Activated T-helper 9 cell treated with anti-CD3 and anti-CD28 coated beads, Interleukin-2, amount 50 U/mL, for 16 hours (primary cell): Measurements from ENCODE around the gene LIPK.

Experiments used
- DNase-seq: peaks from one replicate; pipeline ENCODE4 v3.0.0-alpha.2; 2020; ENCODE audit warnings: low read depth

LIPK gene

DNA sequence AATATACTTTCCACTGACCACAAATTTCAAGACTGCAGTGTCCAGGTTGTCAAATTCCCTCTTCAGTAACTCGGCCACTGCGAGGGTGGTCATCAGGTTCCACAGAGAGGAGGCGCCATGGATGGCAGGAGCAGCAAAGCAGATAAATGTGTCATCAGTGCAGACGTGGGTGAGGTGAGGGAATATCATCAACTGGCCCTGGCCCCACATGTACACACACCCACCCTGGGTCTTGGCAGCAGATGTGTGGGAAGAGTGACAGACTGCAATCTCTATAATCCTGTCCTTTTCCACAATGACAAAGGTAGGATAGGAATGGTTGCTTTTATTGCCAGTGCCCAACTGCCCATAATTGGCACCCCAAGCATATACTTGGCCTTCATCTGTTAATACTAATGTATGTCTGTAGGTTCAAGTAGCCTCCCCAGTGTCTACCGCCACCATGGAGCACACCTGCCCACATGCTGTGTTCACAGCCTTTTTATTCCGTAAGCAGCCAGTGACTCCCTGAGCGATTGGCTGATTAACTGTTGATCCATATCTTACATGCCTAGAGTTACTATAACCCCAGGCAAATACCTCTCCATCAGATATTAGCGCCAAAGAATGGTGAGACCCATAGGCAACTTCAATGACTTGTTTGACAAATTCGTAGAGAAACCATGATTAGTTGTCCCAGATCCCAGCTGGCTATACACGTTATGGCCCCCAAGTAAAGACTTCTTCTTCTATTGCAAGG is 80.2 kb downstream of the LIPK start:
- DNase-seq, result no peak

DNA sequence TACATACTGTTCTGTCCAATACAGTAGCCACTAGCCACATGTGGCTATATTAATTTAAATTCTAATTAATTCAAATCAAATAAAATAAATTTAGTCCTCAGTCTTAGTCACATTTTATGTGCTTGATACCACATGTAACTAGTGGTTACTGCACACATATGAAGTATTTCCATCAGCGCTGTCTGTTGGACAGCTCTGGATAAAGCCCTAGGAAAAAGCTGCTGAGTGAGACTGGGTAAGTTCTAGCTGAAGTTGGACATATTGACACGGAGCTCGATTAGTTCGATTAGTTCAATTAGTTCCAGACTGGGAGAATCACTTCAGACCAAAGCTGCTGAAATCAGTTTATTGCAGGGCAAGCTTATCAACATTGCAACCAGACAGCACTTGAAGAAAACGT is 81.4 kb downstream of the LIPK start:
- DNase-seq, result no peak

DNA sequence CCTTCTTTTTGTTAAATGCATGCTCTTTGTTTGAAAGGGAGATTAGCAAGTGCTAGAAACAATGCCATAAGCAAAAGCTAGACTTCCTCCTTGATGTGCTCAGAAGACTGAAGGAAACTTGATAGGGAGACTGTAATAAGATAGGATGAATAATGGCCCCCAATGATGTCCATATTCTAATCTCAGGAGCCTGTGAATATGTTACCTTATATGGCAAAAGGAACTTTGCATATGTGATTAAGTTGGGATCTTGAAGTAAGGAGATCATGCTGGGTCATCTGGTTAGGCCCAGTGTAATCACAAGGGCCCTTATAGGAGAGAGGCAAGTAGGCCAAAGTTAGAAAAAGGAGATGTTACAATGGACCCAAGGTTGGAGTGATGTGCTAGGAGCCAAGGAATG is 82.9 kb downstream of the LIPK start:
- no peak for DNase-seq

DNA sequence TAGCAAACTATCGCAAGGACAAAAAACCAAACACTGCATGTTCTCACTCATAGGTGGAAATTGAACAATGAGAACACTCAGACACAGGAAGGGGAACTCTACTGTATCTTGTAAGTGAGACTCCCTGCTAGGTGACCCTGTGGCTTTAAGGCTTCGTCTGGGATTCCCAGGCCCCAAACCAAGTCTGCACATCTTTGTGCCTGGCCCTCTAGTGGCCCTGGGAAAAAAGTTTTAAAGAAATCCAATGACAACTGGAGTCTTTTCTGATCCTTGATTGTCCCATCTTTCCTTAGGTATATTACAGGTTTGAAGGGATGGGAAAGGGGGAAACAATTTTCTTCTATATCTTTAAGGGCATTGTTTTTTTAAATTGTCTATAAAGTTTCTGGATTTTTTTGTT is 85.9 kb downstream of the LIPK start:
- no peak for DNase-seq

DNA sequence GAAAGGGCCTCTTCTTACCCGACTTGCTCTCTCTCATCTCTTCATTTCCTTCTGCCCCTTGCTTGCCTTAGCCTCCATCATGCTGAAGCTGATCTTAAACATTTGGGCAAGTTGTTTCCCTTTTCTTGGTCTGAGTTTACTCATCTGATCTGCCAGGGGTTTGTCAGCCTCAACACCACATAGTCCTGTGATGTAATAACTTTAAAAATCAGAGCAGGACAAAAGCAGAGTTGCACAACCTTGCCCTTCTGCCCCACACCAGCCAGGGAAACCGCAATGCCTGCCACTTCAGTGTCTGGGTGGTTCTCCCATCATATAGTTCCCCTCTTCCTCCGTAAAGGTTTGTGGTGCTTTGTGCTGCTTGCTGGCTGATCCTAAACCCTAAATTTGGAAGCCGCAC is 86.6 kb downstream of the LIPK start:
- no peak for DNase-seq

DNA sequence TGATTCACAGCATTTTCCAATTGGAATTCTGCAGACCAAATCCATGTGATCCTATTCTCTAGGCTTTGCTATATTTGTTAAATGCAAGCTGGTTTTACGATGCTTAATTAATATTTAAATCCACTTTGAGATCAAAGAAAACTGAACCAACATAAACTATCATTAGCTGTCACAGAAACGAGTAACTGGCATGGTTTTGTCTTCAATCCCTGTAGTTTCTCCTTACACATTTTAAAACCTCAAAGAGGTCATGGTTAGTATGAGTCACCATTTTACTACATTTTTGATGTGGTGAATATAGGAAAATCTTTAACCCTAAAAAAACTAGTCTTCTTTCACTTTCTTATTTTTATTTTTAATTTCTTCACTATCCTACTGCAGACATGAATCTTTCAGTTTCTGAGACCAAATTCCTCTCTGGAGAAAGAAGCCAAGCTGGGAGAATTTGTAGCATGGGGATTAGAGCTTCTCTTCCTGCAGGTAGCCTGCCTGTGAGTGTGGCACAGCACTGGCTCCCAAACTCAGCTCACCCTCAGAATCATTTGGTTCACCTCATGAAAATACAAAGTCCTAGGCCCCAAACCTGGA is 87.8 kb downstream of the LIPK start:
- DNase-seq, result no peak

DNA sequence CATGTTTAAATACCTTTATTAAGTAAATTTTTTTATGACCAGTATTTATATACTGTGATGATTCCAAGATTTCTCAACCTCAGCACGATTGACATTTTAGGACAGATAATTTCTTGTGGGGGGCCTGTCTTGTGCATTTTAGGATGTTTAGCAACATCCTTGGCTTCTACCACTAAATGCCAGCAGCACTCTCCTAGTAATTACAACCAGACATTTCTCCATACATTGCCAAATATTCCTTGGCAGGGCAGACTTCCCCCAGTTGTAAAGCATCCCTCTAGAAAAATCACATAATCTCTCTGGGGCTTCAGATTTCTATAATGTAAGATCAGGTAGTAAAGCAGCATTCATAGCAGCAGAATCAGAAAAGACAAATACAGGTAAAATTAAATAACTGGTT is 88.7 kb downstream of the LIPK start:
- no peak for DNase-seq

DNA sequence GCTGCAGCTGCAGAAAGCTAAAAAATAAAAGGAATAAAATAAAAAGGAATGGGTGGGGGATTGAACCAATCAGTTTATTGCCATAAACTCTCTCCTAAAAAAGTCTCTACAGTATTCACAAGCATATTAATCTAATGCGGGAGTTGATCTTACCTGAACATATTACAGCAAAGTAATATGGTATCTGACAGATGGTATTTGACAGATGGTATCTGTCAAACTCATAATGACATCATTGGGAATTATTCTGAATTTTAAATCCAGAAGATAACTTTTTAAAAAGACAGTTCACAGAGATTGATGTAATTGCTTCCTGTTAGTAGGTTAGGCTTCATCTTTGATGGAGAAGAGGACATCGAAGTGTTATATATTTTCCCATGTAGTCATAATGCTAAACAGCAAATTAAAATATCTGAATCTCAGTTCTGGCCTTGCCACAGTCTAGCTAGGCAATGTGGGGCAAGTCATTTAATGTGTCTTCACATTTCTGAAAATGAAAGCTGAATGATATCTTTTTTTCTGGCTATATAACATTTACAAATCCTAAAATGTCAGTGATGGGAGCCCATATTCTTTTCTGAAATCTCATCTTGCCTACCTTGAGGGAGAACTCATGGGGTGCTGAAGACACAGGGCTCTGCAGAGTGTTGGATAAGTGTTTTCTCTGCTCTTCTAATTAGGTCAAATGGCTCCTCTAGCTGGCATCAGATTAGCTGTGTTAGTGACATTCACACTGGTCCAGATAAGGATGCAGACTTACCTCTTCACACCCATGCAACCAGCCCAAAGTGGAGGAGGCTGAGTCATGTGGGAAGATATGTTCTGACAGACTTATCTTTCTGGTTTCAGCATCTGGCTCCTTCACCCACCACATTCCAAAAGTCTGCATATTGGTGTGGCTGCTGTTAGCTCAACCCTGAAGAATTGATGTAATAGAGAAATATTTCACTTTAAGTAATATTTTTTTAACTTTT is 94.4 kb downstream of the LIPK start:
- DNase-seq, result no peak
